Right lobe of liver (tissue), 4 donors: Measurements from ENCODE around the gene CDH16.

Experiments
- CTCF ChIP-seq, 4 donors: fragments of 200-600 bp in 3 of 4; fragments of 450-650 bp in 1 of 4; IDR thresholded peaks; one replicate each; pipeline versions ENCODE4 v1.5.1 to v1.8.0; 2016 to 2022; ENCODE audit warnings: antibody characterized with exemption in 4 of 4, mild to moderate bottlenecking in 2 of 4
- POLR2A ChIP-seq: fragments of 450-650 bp; IDR thresholded peaks from one replicate; pipeline ENCODE4 v1.6.1; 2017; ENCODE audit warnings: antibody characterized with exemption, mild to moderate bottlenecking
- donor health status: DM: no; HTN: no; CAD: no.
- donor health status: DM: no; HTN: no; CAD: no.
- donor health status: DM: no; HTN: yes; CAD: no.

GRCh38 chr16:66880288-66881013 is 38.2 kb downstream of the CDH16 start, which contains the start of gene PDP2:
- peak; percentile 61 for TF ChIP-seq POLR2A
- TF ChIP-seq CTCF (IDR thresholded peaks at IDR 0.05) = no peak
